Activated CD8-positive, alpha-beta T cell treated with anti-CD3 and anti-CD28 coated beads, Interleukin-2, amount 10 ng/mL, durations not matched to agents 7 days and 5 days (primary cell): Measurements from ENCODE around the gene HERPUD2. TPM values are rescaled to one million over a fixed set of nuclear protein-coding genes. Genes with fewer than 3 reads are reported as not detected.
A peak's percentile ranks its signal among the peaks of the same experiment; 100 is the strongest.
"Not testable (repeated sequence)": the region's sequence is repeated elsewhere in the genome, so short reads cannot be mapped to it uniquely, and the experiment has no call there.

ENCODE experiments used
- ATAC-seq: fragments of 150-1000 bp; cut with Tn5 transposase; one replicate; pipeline ENCODE4 v1.10.0; 2021; ENCODE audit warnings: moderate library complexity
- CTCF ChIA-PET: fragments of 350-600 bp; sonication (Branson Sonifier 250); formaldehyde crosslinking; loops from one replicate; lab custom pipeline; 2021; ENCODE audit warnings: antibody characterized with exemption; lab: Charles Lee
- POLR2A ChIA-PET: fragments of 350-600 bp; sonication (Branson Sonifier 250); formaldehyde crosslinking; loops from one replicate; lab custom pipeline; 2021; ENCODE audit warnings: antibody characterized with exemption; lab: Charles Lee
- DNase-seq: peaks from one replicate; pipeline ENCODE4 v3.0.0-alpha.2; 2020
- H3K27ac Mint-ChIP-seq: one replicate; pipeline ENCODE4 v1.8.0; 2021; ENCODE audit warnings: mild to moderate bottlenecking, mixed read lengths
- H3K27me3 Mint-ChIP-seq: one replicate; pipeline ENCODE4 v1.8.0; 2021; ENCODE audit warnings: low read depth, mixed read lengths
- H3K36me3 Mint-ChIP-seq: one replicate; pipeline ENCODE4 v1.8.0; 2021; ENCODE audit warnings: low read depth, mixed read lengths
- H3K4me1 Mint-ChIP-seq: one replicate; pipeline ENCODE4 v1.8.0; 2021; ENCODE audit warnings: low read depth, mixed read lengths
- H3K4me3 Mint-ChIP-seq: one replicate; pipeline ENCODE4 v1.8.0; 2021; ENCODE audit warnings: mild to moderate bottlenecking, mixed read lengths
- H3K9me3 Mint-ChIP-seq: one replicate; pipeline ENCODE4 v1.8.0; 2022; ENCODE audit warnings: mixed read lengths; ENCODE audit not compliant: insufficient read depth
- total RNA-seq, 2 experiments: library from RNA; stranded (reverse); gene quantifications; one replicate each; pipeline ENCODE4 v1.2.3, GENCODE V29; 2021

Gene HERPUD2
- total RNA-seq, 2 experiments from 2014 or later: 30.4 to 31.3 TPM

GRCh38 chr7:35680403-35681013, 14.4 kb downstream of the HERPUD2 start:
- H3K4me1 Mint-ChIP-seq: peaks cover 38% of the 10 kb centered on the region
- H3K36me3 Mint-ChIP-seq: peaks cover 37% of the 10 kb centered on the region
- CTCF ChIA-PET: interaction anchor here (0.6 to 0.8 kb wide), 2 partner anchors 14 to 116 kb away, joined by 3 read pairs; partner anchors contain the start of gene HERPUD2

GRCh38 chr7:35677582-35678356, 17.2 kb downstream of the HERPUD2 start:
- H3K4me1 Mint-ChIP-seq: peaks cover 29% of the 10 kb centered on the region
- POLR2A ChIA-PET: no interaction called here

More at GRCh38 chr7:35680403-35681013, 14.4 kb downstream of the HERPUD2 start:
- Mint-ChIP-seq H3K27ac (peak overlapping the region; percentile 4), H3K4me3 (no peak overlapping the region), H3K27me3 (no peaks in the 10 kb centered on the region), H3K9me3 (no peaks in the 10 kb centered on the region)
- POLR2A ChIA-PET: interaction anchor here (0.6 kb wide), 1 partner anchor 120 kb away, joined by 3 read pairs; the partner anchor contains the start of gene SEPTIN7
- ATAC-seq: peak; percentile 47
- no peak for DNase-seq

GRCh38 chr7:35676211-35676610, 18.7 kb downstream of the HERPUD2 start:
- no peak overlapping the region for H3K4me3 Mint-ChIP-seq

More at GRCh38 chr7:35677582-35678356, 17.2 kb downstream of the HERPUD2 start:
- no peaks in the 10 kb centered on the region for H3K9me3 Mint-ChIP-seq
- H3K36me3 Mint-ChIP-seq: peaks cover 18% of the 10 kb centered on the region
- CTCF ChIA-PET: interaction anchor here (1.7 kb wide), 1 partner anchor 32 kb away, joined by 4 read pairs; no protein-coding TSS in a partner anchor
- no peak overlapping the region for H3K4me3 Mint-ChIP-seq
- DNase-seq (no peak), ATAC-seq (no peak)
- H3K27me3 Mint-ChIP-seq: no peaks in the 10 kb centered on the region
- no peak overlapping the region for H3K27ac Mint-ChIP-seq

GRCh38 chr7:35670856-35671569, 23.9 kb downstream of the HERPUD2 start:
- Mint-ChIP-seq H3K36me3 (peaks cover 41% of the 10 kb centered on the region), H3K27ac (no peak overlapping the region), H3K4me1 (peaks cover 5% of the 10 kb centered on the region), H3K27me3 (no peaks in the 10 kb centered on the region), H3K4me3 (no peak overlapping the region), H3K9me3 (peaks cover under 1% of the 10 kb centered on the region)
- ChIA-PET CTCF (interaction anchor here (0.9 to 1.3 kb wide), 2 partner anchors 28 to 236 kb away, joined by 3 read pairs; no protein-coding TSS in a partner anchor), POLR2A (no interaction called here)
- DNase-seq: no peak
- ATAC-seq: no peak

More at GRCh38 chr7:35676211-35676610, 18.7 kb downstream of the HERPUD2 start:
- ChIA-PET CTCF (interaction anchor here (0.8 to 1.9 kb wide), 4 partner anchors 13 to 47 kb away, joined by 3 to 6 read pairs (median 4); no protein-coding TSS in a partner anchor), POLR2A (no interaction called here)
- H3K27ac Mint-ChIP-seq: no peak overlapping the region
- ATAC-seq (no peak), DNase-seq (no peak)
- no peaks in the 10 kb centered on the region for H3K27me3 Mint-ChIP-seq
- H3K4me1 Mint-ChIP-seq: peaks cover 17% of the 10 kb centered on the region
- H3K36me3 Mint-ChIP-seq: peaks cover 14% of the 10 kb centered on the region
- H3K9me3 Mint-ChIP-seq: no peaks in the 10 kb centered on the region

- H3K9me3 Mint-ChIP-seq, DNase-seq, H3K27me3 Mint-ChIP-seq, H3K4me3 Mint-ChIP-seq, CTCF ChIA-PET, H3K27ac Mint-ChIP-seq, ATAC-seq, POLR2A ChIA-PET: not testable (repeated sequence)
- peaks cover 13% of the 10 kb centered on the region for H3K4me1 Mint-ChIP-seq
- peaks cover 69% of the 10 kb centered on the region for H3K36me3 Mint-ChIP-seq
These were observed 34.5 kb downstream of the HERPUD2 start for GRCh38 chr7:35660411-35660810.

GRCh38 chr7:35658606-35659201, 36.2 kb downstream of the HERPUD2 start:
- DNase-seq (no peak), ATAC-seq (no peak)
- Mint-ChIP-seq H3K36me3 (peaks cover 64% of the 10 kb centered on the region), H3K4me1 (peaks cover 20% of the 10 kb centered on the region), H3K4me3 (no peak overlapping the region), H3K27me3 (no peaks in the 10 kb centered on the region), H3K27ac (no peak overlapping the region), H3K9me3 (no peaks in the 10 kb centered on the region)
- ChIA-PET POLR2A (interaction anchor here (1.2 kb wide), 1 partner anchor 36 kb away, joined by 3 read pairs; the partner anchor contains the start of gene HERPUD2), CTCF (no interaction called here)

- CTCF ChIA-PET: no interaction called here
- ATAC-seq (no peak), DNase-seq (no peak)
- POLR2A ChIA-PET: no interaction called here
- peaks cover 4% of the 10 kb centered on the region for H3K9me3 Mint-ChIP-seq
- no peak overlapping the region for H3K4me3 Mint-ChIP-seq
- H3K27ac Mint-ChIP-seq: no peak overlapping the region
- no peaks in the 10 kb centered on the region for H3K27me3 Mint-ChIP-seq
- peaks cover 65% of the 10 kb centered on the region for H3K36me3 Mint-ChIP-seq
- H3K4me1 Mint-ChIP-seq: peaks cover 35% of the 10 kb centered on the region
These were observed 37.8 kb downstream of the HERPUD2 start for GRCh38 chr7:35657125-35657524.

- H3K27me3 Mint-ChIP-seq, ATAC-seq, H3K9me3 Mint-ChIP-seq, H3K27ac Mint-ChIP-seq, POLR2A ChIA-PET, H3K4me3 Mint-ChIP-seq, DNase-seq: not testable (repeated sequence)
- CTCF ChIA-PET: interaction anchor here (1.1 kb wide), 1 partner anchor 13 kb away, joined by 4 read pairs; no protein-coding TSS in a partner anchor
- Mint-ChIP-seq H3K36me3 (peaks cover 70% of the 10 kb centered on the region), H3K4me1 (peaks cover 49% of the 10 kb centered on the region)
These were observed 40.4 kb downstream of the HERPUD2 start for GRCh38 chr7:35654558-35654957.

GRCh38 chr7:35652124-35652523, 42.8 kb downstream of the HERPUD2 start:
- ChIA-PET CTCF (no interaction called here), POLR2A (no interaction called here)
- peak overlapping the region; percentile 91 for H3K27ac Mint-ChIP-seq
- peaks cover 49% of the 10 kb centered on the region for H3K4me1 Mint-ChIP-seq
- peaks cover 4% of the 10 kb centered on the region for H3K9me3 Mint-ChIP-seq
- ATAC-seq (peak; percentile 63), DNase-seq (peak; percentile 55)
- no peaks in the 10 kb centered on the region for H3K27me3 Mint-ChIP-seq
- peaks cover 73% of the 10 kb centered on the region for H3K36me3 Mint-ChIP-seq
- peak overlapping the region; percentile 31 for H3K4me3 Mint-ChIP-seq

GRCh38 chr7:35650751-35651150, 44.2 kb downstream of the HERPUD2 start:
- ChIA-PET CTCF (no interaction called here), POLR2A (no interaction called here)
- Mint-ChIP-seq H3K27me3 (no peaks in the 10 kb centered on the region), H3K36me3 (peaks cover 69% of the 10 kb centered on the region), H3K4me3 (no peak overlapping the region), H3K4me1 (peaks cover 54% of the 10 kb centered on the region), H3K27ac (no peak overlapping the region), H3K9me3 (peaks cover 4% of the 10 kb centered on the region)
- no peak for ATAC-seq
- DNase-seq: no peak

- no peak for DNase-seq
- peak overlapping the region; percentile 41 for H3K27ac Mint-ChIP-seq
- ATAC-seq: no peak
- H3K9me3 Mint-ChIP-seq: peaks cover 4% of the 10 kb centered on the region
- no peak overlapping the region for H3K4me3 Mint-ChIP-seq
- H3K4me1 Mint-ChIP-seq: peaks cover 54% of the 10 kb centered on the region
- H3K27me3 Mint-ChIP-seq: no peaks in the 10 kb centered on the region
- ChIA-PET POLR2A (no interaction called here), CTCF (no interaction called here)
- H3K36me3 Mint-ChIP-seq: peaks cover 62% of the 10 kb centered on the region
These were observed 45.2 kb downstream of the HERPUD2 start for GRCh38 chr7:35649711-35650110.
